Lower leg skin (tissue), 3 donors: ENCODE results near the gene MRPS31.

Experiments used
- CTCF ChIP-seq, 3 donors: fragments of 450-650 bp; IDR thresholded peaks; one replicate each; pipeline ENCODE4 v1.5.1; 2016; ENCODE audit warnings: antibody characterized with exemption in 3 of 3, mild to moderate bottlenecking in 3 of 3, moderate library complexity in 2 of 3
- POLR2A ChIP-seq, 2 donors: fragments of 450-650 bp; IDR thresholded peaks; one replicate each; pipeline ENCODE4 v1.6.1; 2016 to 2017; ENCODE audit warnings: antibody characterized with exemption in 2 of 2, mild to moderate bottlenecking in 1 of 2, moderate library complexity in 1 of 2

- TF ChIP-seq CTCF (IDR thresholded peaks at IDR 0.05) (no peak), POLR2A (IDR thresholded peaks at IDR 0.05) (no peak)
Measured at GRCh38 chr13:40681341-40682146, 89.4 kb downstream of the MRPS31 start.
